GM20000 (cell line): ENCODE data around the gene VSNL1.

ENCODE experiments used
- DNase-seq: peaks from one replicate; pipeline ENCODE4 v3.0.0; 2012; ENCODE audit warnings: low spot score
- TF ChIP-seq, protein P1 (sequence below): IDR thresholded peaks from 2 replicates; pipeline ENCODE4 v1.5.1; 2012; ENCODE audit warnings: mild to moderate bottlenecking, control low read depth; ENCODE audit errors: extremely low read depth, missing control alignments

Gene VSNL1

GRCh38 chr2:17542471-17542870 lies 2.0 kb downstream of the VSNL1 start:
- no peak for DNase-seq
- TF ChIP-seq, protein P1, sequence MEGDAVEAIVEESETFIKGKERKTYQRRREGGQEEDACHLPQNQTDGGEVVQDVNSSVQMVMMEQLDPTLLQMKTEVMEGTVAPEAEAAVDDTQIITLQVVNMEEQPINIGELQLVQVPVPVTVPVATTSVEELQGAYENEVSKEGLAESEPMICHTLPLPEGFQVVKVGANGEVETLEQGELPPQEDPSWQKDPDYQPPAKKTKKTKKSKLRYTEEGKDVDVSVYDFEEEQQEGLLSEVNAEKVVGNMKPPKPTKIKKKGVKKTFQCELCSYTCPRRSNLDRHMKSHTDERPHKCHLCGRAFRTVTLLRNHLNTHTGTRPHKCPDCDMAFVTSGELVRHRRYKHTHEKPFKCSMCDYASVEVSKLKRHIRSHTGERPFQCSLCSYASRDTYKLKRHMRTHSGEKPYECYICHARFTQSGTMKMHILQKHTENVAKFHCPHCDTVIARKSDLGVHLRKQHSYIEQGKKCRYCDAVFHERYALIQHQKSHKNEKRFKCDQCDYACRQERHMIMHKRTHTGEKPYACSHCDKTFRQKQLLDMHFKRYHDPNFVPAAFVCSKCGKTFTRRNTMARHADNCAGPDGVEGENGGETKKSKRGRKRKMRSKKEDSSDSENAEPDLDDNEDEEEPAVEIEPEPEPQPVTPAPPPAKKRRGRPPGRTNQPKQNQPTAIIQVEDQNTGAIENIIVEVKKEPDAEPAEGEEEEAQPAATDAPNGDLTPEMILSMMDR = no peak

GRCh38 chr2:17543131-17543660 lies 2.7 kb downstream of the VSNL1 start:
- no peak for DNase-seq
- TF ChIP-seq, protein P1 = no peak

DNA sequence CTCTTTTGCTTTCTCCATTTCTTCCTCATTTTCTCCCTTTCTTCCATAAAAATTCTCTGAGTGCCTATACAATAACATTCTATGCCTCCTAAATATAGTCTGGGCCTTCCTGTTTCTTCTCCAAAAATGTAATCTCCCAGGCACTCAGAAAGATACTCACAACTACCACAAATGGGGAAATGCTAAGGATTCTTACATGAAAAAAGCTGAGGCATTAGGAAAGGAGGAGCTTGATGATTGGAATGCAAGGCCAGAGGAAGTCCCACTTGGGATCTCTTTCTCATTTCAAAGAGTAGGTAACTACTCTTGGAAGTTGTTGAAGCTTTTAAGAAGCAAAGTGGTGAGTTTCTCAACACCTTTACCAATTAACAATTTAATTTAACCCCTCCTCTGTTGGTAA lies 3.4 kb downstream of the VSNL1 start:
- TF ChIP-seq, protein P1 = no peak
- no peak for DNase-seq

DNA sequence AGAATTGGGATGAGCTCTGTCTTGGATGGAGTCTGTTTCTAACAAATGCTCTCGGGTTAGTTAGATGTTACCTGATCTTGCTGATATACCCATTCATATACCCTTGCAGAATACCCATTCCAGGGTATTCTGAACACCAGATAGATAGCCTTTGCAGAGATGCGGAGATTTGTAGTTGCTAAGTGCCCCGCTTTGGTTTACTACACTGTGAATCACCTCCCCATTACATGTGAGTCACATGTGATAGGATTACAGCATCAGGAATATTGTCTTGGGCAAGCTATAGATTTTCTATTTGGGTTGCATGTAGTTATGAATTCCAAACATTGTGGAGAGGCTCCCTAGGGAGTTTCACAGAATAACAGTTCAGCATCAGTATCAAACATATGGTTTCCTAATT lies 3.8 kb downstream of the VSNL1 start:
- TF ChIP-seq, protein P1 = no peak
- no peak for DNase-seq

DNA sequence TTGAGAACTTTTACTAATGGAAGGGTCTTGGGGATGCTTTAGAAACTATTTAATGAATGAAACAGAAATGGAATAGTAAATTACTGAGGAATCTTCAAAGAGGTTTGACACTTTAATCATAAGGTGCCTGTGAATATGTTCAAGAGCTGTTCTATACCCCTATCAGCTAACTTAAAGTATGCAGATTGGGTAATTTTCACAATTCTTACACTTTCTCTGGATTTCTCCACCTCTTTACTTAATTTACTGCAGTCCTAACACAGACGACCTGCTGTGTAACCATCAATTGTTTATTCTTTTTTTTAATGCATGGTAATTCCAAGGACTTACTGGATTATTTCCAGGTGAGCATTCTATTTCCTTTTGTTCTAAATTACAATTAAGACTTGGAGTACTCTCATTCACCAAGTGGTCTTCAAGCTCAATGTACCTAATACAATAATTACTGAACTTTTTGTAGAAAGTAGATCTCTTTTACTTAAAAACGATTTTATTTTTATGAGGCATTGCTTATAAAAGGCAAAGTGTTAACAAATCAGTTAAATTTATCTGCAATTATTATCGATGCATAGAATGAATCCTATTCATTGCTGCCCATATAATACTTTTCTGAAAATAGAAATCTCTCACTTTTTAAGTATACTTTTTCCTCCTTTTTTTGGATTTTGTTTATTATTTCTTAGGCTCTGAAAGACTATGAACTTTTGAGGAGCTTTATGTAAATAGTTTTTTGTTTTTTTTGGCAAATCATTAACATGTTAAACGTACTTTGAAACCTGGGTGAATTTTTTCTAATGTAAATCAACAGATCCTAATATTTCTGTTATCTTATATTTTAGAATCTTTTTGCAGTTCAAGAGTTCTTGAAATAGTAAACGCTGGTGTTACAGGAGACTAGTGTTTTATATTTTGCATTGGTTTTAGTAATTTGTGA lies 5.5 kb downstream of the VSNL1 start:
- TF ChIP-seq, protein P1 = no peak
- no peak for DNase-seq

GRCh38 chr2:17547237-17547636 lies 6.7 kb downstream of the VSNL1 start:
- TF ChIP-seq, protein P1 = no peak

GRCh38 chr2:17547737-17548136 lies 7.2 kb downstream of the VSNL1 start:
- DNase-seq = no peak

More at GRCh38 chr2:17547237-17547636, 6.7 kb downstream of the VSNL1 start:
- DNase-seq = no peak

More at GRCh38 chr2:17547737-17548136, 7.2 kb downstream of the VSNL1 start:
- TF ChIP-seq, protein P1 = no peak
